HG02678 (cell line): ENCODE measurements around the gene ANKRD40.
"Not testable (repeated sequence)": the region's sequence is repeated elsewhere in the genome, so short reads cannot be mapped to it uniquely, and the experiment has no call there.

Experiments used
- ATAC-seq: cut with Tn5 transposase; IDR thresholded peaks from one replicate; pipeline ENCODE4 v1.9.1; 2021; ENCODE audit warnings: mild to moderate bottlenecking, moderate library complexity; ENCODE audit not compliant: unreplicated experiment

ANKRD40 gene

DNA sequence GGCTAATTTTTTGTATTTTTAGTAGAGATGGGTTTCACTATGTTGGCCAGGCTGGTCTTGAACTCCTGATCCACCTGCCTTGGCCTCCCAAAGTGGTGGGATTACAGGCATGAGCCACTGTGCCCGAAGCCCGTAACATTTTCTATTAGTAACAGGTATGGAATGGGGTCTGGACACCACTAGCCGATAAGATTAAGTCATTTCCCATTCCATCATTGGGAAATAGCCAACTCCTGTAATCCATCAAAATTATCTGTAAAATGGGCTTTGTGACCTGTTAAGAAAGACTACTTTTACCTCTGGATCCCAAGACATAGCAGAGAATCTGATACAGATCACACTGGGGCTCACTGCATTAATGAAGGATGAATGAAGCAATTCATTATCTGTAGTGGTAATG lies 7.8 kb upstream of the ANKRD40 start:
- ATAC-seq: no peak

DNA sequence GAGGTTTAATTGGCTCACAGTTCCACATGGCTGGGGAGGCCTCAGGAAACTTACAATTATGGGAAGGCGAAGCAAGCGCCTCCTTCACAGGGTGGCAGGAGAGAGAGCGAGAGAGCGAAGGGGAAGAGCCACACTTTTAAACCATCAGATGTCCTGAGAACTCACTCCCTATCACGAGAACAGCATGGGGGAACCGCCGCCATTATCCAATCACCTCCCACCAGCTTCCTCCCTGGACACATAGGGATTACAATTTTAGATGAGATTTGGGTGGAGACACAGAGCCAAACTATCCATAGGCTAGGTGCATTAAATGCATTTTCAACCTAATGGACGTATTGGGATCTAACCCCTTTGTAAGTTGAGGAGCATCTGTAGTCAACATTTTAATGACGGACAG lies 4.9 kb upstream of the ANKRD40 start:
- no peak for ATAC-seq

DNA sequence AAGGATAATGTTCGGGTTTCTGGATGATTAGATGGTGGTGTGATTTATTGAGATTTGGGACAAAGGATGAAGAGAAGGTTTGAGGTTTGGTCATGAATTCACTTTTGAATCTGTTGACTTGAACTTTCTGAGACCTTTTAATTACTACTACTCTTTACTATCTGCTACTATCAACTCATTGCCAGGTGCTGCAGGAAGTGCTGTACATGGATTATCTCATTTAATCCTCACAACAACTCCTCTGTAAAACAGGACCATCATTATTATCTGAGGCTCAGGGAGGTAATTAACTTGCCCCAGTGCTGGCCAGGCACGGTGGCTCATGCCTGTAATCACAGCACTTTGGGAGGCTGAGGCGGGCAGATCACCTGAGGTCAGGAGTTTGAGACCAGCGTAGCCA lies 2.9 kb upstream of the ANKRD40 start:
- no peak for ATAC-seq

DNA sequence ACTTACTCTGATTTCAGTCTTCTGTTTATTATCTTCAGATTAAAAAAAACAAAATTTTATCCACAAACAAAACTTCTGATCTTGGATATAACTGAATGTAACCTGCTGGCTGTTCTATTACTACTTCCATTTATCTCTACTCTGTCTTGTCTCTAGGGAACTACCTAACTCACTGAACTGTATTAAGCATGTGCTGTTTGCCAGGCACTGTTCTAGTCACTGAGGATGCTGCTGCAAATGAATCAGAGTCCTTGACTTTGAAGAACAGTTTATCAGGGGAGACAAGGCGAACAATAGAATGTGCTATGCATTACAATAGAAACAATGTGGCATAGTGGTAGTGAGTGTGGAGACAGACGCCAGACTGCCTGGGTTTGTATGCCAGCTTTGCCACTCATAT lies 2.3 kb upstream of the ANKRD40 start:
- ATAC-seq: no peak

DNA sequence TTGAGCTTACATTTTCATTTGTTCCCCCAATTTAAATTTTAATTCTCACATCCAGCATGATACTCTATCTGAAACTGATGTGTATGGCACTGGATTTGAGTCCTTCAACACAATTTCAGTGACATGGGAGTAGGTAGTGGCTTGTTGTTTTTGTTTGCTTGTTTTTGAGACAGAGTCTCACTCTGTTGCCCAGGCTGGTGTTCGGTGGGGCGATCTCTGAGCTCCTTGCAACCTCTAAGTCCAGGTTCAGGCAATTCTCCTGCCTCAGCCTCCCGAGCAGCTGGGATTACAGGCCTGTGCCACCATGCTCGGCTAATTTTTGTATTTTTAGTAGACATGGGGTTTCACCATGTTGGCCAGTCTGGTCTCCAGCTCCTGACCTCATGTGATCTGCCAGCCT lies 1.3 kb upstream of the ANKRD40 start:
- ATAC-seq: not testable (repeated sequence)

DNA sequence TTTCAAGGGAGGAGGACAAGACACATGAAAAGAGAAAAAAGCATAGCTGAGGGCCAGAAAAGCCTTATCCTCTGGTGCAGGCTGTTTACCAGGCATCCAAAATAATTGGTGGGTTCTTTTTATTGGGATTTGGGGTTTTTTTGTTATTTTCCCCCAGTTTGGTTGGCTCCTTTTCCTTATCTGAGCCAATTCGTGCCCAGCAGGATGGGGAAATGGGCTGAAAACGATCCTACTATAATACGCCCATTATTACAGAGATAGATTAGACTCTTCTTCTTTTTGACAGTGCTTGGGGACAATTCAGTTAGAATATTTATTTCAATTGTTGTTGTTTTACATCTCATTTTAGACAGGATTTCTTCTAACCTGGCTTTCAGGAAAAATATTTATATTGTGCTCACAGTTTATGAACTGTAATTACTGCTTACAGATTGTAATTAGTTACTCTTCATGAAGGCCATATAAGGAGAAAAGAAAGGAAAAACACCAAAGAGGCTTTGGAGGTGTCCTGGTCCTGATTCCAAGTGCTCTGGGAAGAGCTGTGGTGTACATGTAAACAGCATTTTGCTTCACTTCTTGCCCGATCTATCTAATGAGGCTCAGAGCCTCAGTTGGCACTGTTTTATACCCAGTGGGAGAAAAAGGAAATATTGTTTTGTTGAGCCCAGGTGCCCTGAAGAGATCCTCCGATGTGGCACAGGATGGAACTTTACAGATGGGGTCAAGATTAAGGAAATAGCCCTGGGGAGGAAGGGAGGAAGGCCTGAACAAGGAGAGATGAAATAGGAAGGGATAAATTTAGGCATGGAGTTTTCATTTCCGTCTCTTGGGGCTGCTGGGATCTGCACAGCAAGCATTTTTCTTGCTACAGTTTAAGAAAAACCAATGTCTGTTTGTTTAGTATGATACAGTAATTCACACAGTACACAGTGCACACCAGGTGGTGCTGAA lies 611 bp upstream of the ANKRD40 start:
- no peak for ATAC-seq

DNA sequence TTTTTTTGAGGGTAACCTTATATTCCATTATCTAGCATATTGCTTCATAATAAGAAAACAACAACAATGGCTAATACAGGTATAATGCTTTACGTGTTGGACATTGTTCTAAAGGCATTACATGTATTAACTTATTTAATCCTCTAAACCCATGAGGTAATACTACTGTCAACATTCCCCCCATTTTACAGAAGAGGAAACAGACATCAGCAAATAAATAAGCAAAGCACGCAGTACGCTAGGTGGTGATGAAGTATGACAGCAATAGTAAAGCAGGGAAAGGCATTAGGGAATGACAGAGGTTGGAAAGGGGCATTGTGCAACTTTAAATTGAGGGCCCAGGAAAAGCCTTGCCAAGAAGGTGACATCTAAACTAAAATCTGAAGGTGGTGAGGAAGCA lies 4.6 kb downstream of the ANKRD40 start:
- no peak for ATAC-seq

DNA sequence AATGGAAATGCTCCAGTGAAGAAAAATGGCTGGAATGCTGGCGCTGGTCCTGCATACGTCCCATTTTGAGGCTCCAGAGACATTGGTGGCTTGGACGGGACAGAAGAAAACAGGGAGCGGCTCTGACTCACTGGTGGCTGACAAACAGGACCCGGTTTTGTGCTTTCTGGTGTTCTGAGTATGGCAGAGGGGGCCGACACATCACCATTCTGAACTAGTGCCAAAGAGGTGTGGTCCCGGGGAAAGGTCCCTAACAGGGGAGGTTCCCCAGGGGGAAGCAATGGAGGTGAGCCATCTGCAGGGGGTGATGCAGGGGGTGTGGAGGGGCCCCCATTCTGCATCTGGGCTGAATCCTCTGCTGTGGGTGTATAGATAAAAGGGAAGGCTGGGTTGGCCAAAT lies 8.3 kb downstream of the ANKRD40 start:
- ATAC-seq: no peak

DNA sequence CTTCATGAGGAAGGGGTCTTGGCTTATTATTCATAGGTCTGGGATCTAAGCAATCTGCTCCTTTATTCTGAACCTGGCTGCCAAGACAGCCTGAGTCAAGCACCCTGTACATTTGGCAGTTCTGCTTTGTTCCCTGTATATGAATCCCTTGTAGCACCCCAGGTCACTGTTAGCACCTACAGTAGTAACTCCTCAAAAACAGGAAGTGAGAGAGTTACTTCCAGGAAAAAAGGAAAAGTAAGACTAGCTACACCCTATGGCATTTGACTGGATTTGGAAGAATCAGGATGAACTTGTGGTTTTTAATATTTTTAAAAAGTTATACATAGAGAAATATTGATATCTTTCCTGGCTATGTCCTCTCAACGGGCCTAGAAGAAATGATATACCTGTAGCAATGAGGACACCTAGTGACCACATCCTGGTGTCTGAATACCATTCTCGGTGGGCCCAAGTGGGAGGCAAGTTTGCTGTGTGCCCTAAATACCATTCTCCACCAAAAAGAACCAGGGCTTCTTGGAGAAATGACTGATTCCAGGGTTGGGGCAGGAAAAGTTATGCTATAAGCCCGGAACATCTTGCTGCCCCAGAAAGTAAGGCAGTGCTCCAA lies 9.9 kb downstream of the ANKRD40 start:
- no peak for ATAC-seq

DNA sequence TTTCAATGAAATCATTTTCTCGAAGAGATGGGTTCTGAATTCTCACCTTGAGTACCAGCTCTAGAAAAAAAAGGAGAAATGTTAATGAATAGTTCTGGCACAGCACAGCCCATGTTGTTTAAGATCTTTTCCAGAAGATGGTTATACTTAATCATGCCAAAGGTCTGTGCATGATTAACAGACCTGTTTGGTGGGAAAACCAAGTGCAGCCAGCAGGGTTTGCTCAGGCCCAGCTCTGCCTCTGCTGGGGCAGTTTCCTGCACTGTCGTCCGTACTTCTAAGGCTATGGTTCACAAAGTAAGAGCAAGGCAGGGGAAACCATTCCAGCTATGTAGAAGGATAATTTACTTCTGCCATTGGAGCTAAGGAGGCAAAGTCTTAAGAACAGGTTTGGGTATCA lies 10.7 kb downstream of the ANKRD40 start:
- no peak for ATAC-seq

DNA sequence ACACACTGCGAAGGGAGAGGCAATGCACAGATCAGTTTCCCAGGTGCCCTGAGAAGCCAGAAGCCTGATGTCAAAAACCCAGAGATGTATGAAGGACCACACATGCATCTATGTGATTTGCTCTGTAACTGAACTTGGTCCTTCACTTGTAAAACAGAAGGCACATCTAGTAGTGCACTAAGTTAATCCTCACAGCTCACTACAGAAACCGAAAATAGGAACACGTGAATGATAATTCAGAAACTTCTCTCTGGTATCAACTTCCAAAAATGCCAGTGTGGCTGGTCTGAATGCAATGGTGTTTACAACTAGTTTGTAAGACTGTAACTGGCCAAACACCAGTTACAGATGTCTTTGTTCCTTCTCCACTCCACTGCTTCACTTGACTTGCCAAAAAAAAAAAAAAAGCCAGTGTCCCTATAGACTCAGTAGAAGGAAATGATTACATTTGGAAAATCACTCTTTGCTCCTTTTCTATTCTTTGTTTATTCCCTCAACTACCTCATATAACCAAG lies 11.3 kb downstream of the ANKRD40 start:
- no peak for ATAC-seq

DNA sequence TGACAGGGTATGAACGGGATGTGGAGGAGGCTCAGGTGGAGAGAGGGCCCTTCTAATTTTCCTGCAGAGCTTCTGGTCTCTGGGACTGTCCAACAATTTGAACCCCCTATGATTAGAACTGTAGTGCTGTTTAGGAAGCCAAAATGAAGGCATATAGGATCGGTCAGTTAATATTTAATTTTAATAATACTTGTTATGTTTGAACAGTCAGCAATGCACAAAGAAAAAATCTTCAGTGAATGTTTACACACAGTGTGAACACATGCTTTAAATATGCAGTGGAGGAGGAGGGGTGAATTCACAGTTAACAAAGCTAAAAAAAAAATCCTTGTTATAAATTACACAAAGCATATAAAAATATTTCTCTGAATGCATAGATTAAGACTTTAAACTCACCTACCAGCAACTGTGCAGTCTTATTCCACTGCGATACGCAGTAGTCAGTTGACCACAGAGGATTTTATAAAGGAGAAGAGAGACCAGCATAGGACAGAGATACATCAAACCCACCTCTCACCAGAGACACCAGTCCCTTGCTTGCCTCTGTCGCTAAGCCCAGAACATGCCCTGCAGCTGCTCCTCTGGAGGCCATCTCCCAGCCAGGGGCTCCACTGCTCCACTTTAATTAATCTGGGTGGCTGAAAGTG lies 14.6 kb downstream of the ANKRD40 start:
- no peak for ATAC-seq

DNA sequence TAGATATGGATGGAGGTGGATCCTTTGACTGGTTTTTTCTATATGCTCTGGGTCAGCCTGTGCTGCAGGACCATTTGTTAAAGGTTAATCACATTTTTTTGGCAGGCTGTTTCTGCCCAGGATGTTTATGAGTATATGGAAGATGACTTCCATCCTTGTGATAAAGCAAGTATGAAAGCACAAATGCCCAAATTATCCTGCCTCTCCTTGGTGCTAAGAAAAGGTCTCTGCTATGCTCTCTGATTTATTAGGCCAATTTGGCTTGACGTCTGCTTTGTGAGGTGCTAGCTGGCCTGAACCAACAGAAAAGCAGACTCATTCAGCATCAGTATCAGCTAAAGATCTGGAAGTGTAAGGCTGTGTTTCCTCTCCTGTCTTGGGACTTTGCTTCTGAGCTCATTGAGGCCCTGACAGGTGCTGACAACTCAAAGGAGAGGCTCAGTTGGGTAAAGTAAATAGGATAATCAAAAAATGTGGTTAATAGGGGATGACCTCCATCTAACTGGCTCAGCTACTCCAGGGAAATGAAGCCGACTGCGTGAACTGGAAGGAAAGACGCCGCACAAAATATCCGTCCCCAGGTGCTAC lies 15.2 kb downstream of the ANKRD40 start:
- no peak for ATAC-seq

DNA sequence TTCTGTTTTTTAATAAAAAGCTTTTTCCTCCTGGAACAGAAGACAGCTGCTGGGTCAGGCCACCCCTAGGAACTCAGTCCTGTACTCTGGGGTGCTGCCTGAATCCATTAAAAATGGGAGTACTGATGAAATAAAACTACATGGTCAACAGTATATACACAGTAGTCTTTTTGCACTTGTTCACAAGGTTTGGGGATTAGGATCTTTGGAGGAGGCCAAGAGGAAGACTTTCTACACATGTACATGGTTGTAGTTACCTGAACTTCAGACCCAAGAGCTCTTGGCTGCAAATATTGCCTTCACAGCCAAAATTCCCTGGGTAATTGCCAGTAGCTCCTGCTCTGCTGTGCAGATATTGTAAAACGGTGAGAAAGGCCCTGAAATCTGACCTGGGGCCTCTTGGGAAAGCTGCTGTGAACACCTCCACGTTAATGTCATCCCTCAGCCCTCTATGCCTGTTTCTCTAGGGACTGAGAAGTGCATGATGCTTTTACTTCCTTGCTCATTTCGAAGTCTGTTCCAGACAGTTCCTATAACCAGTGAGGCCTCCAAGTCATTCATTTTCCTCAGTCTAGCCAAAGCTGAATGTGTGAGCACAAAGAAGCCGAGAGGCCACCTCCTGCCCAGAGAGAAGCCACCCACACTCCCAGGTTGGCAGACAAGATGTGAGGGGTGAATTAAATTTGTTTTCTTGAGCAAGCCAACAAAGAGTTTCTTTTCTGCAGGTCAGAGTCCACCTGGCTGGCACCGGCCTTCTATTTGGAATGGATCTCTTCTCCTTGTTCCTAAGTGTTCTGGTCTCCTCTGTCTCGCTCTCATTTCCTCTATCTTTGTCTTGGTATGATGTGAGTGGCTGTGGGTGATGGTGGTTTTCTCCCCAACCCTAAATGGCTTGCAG lies 15.9 kb downstream of the ANKRD40 start:
- no peak for ATAC-seq

DNA sequence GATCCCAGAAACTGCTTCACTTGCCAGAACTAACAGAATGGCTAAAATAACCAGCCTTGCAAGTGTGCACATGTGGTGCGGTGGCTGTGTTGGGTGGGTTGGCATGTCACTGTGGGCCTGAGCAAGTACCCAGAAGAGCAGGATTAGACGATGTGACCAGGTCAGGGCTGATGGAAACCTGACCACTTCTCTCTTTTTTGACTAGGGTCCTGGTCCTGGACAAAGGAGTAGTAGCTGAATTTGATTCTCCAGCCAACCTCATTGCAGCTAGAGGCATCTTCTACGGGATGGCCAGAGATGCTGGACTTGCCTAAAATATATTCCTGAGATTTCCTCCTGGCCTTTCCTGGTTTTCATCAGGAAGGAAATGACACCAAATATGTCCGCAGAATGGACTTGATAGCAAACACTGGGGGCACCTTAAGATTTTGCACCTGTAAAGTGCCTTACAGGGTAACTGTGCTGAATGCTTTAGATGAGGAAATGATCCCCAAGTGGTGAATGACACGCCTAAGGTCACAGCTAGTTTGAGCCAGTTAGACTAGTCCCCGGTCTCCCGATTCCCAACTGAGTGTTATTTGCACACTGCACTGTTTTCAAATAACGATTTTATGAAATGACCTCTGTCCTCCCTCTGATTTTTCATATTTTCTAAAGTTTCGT lies 16.7 kb downstream of the ANKRD40 start:
- no peak for ATAC-seq

DNA sequence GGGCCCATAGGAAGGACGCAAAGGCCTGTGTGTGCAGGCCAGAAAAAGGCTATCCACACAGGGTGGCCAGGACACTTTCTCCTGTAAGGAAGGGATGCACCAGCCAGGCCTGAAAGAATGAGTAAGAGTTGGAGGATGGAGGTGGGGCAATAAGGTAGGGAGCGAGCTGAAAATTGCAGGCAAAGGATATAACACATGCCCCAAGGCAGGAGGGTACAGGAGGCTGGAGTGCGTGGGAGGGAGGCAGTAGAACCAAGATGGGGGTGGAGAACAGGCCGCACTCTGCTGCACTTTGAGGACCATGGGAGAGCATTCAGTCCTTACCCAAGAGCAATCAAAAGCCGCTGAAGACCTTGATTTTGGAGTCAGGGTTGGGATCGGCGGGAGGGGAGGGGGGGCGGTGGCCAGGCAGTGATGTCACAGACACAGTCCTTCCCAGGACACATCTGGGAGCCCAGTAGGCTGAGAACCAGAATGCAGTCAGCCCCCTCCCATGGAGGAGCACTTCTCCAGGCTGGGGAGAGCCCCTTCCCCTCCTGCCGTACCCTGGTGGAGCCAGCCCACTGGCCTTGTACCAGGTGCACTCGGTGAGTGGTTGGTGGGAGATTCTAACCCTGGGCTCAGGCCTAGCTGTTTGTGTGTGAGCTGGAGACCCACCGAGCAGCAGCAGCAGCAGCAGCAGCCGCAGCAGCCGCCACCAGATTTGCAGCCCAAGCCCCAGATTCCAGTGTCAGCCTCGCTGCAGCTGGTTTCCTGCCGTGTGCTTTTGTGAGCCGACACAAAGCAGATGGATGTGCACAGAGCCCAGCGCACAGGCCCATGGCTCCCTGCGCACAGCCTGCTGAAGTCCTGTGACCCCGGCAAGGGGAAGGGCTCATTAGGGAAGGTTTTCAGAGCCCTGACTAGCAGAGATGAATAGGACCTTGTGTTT lies 17.5 kb downstream of the ANKRD40 start:
- ATAC-seq: no peak

DNA sequence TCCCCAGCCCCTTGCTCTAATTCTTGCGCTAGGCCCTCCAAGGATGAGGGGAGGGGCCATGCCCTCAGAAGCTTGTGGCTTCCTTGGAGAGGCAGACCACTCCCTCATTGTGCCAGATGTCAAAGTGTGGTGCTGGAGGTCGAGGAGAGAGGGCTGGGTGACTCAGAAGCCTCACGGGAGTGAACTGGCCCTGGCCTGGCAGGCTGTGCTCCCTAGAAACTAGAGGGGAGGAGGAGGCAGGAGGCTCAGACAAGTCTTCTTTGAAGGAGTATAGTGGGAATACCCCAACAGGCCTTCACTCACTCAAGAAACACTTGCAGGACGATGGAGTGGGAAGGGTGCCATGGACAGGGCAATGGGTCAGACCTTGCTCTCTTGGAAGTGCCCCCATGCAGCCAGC lies 18.5 kb downstream of the ANKRD40 start:
- no peak for ATAC-seq

DNA sequence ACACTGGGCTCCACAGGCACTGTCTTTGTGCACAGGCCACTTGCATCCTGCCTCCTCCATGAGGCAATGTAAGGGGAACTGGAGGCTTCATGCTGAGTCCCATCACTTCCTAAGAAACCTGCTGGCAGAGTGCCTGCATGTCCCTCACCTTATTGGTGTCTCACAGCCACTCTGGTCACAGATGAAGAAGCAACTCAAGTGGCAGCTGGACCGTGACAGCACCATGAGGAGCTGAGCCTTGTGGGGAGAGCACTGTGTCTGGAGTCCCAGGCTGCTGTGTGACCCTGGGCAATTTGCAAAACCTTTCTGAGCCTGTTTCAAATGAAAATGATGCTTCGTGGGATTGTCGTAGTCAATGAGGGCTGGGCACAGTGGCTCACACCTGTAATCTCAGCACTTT lies 19.5 kb downstream of the ANKRD40 start:
- ATAC-seq: no peak
